OCI-LY1 (cell line): Measurements from ENCODE around the gene SULF2.

Experiments used
- CTCF ChIP-seq: fragments of 200-600 bp; sonication (generic), shearing (Covaris generic); IDR thresholded peaks from 2 replicates; pipeline ENCODE4 v1.5.1; 2017; ENCODE audit warnings: mild to moderate bottlenecking, antibody characterized with exemption, low read length, moderate library complexity, mixed read lengths
- EZH2 ChIP-seq: fragments of 200-600 bp; sonication (generic), shearing (Covaris generic); IDR thresholded peaks from 2 replicates; pipeline ENCODE4 v1.8.0; 2017; ENCODE audit warnings: borderline replicate concordance, mixed run types, mild to moderate bottlenecking, antibody characterized with exemption, low read length, moderate library complexity, mixed read lengths

GRCh38 chr20:47754388-47754715 lies 30.9 kb downstream of the SULF2 start:
- TF ChIP-seq CTCF (no peak), EZH2 (no peak)
